Measurements from ENCODE around the gene MAGI2. TPM values are rescaled to one million over a fixed set of nuclear protein-coding genes. Genes with fewer than 3 reads are reported as not detected.

MAGI2 gene
- total RNA-seq, 1 donor from 2014 or later: 2.5 TPM

GRCh38 chr7:78542981-78543380 lies 910.5 kb downstream of the MAGI2 start:
- H3K4me3 ChIP-seq (ENCODE audit: low read depth, low read length): no peak overlapping the region
- H3K27me3 ChIP-seq (ENCODE audit: control insufficient read depth, insufficient read depth, low read length): no peaks in the 10 kb centered on the region
- no peaks in the 10 kb centered on the region for H3K36me3 ChIP-seq (ENCODE audit: control insufficient read depth, insufficient read depth, low read length)
- no peak for DNase-seq (ENCODE audit: low read depth)
- TF ChIP-seq, protein P1, sequence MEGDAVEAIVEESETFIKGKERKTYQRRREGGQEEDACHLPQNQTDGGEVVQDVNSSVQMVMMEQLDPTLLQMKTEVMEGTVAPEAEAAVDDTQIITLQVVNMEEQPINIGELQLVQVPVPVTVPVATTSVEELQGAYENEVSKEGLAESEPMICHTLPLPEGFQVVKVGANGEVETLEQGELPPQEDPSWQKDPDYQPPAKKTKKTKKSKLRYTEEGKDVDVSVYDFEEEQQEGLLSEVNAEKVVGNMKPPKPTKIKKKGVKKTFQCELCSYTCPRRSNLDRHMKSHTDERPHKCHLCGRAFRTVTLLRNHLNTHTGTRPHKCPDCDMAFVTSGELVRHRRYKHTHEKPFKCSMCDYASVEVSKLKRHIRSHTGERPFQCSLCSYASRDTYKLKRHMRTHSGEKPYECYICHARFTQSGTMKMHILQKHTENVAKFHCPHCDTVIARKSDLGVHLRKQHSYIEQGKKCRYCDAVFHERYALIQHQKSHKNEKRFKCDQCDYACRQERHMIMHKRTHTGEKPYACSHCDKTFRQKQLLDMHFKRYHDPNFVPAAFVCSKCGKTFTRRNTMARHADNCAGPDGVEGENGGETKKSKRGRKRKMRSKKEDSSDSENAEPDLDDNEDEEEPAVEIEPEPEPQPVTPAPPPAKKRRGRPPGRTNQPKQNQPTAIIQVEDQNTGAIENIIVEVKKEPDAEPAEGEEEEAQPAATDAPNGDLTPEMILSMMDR (IDR thresholded peaks at IDR 0.05; ENCODE audit: insufficient read depth, low read length, poor library complexity, severe bottlenecking): no peak

GRCh38 chr7:78542541-78542940 lies 910.9 kb downstream of the MAGI2 start:
- no peak for DNase-seq (ENCODE audit: low read depth)
- Histone ChIP-seq H3K4me3 (ENCODE audit: low read depth, low read length) (no peak overlapping the region), H3K27me3 (ENCODE audit: control insufficient read depth, insufficient read depth, low read length) (no peaks in the 10 kb centered on the region), H3K36me3 (ENCODE audit: control insufficient read depth, insufficient read depth, low read length) (no peaks in the 10 kb centered on the region)
- TF ChIP-seq, protein P1 (IDR thresholded peaks at IDR 0.05; ENCODE audit: insufficient read depth, low read length, poor library complexity, severe bottlenecking): no peak

DNA sequence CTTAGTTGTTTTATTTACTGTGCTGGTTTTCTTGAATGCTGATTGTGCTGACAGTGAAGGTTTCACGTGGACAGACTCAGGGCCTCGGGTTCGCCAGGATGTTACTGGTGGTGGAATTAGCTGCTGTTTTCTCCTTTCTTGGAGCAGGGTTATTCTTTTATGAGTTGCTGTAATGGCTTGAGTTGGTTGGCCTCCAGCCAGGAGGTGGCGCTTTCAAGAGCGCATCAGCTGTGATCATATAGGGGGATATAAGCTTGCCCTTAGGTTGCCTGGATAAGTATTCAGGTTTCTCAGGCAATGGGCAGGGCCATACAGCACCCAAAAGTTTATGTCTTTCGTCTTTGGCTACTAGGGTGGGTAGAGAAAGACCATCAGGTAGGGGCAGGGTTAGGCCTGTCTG lies 913.6 kb downstream of the MAGI2 start:
- no peak for DNase-seq (ENCODE audit: low read depth)
- H3K27me3 ChIP-seq (ENCODE audit: control insufficient read depth, insufficient read depth, low read length): no peaks in the 10 kb centered on the region
- no peak overlapping the region for H3K4me3 ChIP-seq (ENCODE audit: low read depth, low read length)
- TF ChIP-seq, protein P1 (IDR thresholded peaks at IDR 0.05; ENCODE audit: insufficient read depth, low read length, poor library complexity, severe bottlenecking): no peak
- H3K36me3 ChIP-seq (ENCODE audit: control insufficient read depth, insufficient read depth, low read length): no peaks in the 10 kb centered on the region

- no peak for DNase-seq (ENCODE audit: low read depth)
- H3K36me3 ChIP-seq (ENCODE audit: control insufficient read depth, insufficient read depth, low read length): no peaks in the 10 kb centered on the region
- TF ChIP-seq, protein P1 (IDR thresholded peaks at IDR 0.05; ENCODE audit: insufficient read depth, low read length, poor library complexity, severe bottlenecking): no peak
- H3K27me3 ChIP-seq (ENCODE audit: control insufficient read depth, insufficient read depth, low read length): no peaks in the 10 kb centered on the region
- H3K4me3 ChIP-seq (ENCODE audit: low read depth, low read length): no peak overlapping the region
Measured at GRCh38 chr7:78535655-78536054, 917.8 kb downstream of the MAGI2 start.

DNA sequence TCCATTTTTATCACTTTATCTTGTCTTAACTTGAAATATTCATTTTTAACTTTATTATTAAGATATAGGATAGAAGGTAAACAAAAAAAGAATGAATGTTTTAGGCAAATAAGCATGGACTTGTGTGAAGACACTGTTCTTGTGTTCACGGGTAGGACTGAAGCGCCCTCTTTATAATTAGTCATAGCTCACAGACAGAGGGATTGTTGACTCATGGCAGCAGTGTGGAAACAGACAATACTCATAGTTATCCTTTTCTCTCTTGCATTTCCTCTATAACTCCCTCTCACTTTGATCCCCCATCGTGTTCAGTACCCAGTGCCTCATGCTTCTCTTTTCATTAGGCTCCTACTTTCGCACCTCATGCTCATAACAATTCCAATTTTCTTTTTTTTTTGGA lies 923.1 kb downstream of the MAGI2 start:
- H3K27me3 ChIP-seq (ENCODE audit: control insufficient read depth, insufficient read depth, low read length): no peaks in the 10 kb centered on the region
- H3K4me3 ChIP-seq (ENCODE audit: low read depth, low read length): no peak overlapping the region
- TF ChIP-seq, protein P1 (IDR thresholded peaks at IDR 0.05; ENCODE audit: insufficient read depth, low read length, poor library complexity, severe bottlenecking): no peak
- peak; percentile 31 for DNase-seq (ENCODE audit: low read depth)
- no peaks in the 10 kb centered on the region for H3K36me3 ChIP-seq (ENCODE audit: control insufficient read depth, insufficient read depth, low read length)

DNA sequence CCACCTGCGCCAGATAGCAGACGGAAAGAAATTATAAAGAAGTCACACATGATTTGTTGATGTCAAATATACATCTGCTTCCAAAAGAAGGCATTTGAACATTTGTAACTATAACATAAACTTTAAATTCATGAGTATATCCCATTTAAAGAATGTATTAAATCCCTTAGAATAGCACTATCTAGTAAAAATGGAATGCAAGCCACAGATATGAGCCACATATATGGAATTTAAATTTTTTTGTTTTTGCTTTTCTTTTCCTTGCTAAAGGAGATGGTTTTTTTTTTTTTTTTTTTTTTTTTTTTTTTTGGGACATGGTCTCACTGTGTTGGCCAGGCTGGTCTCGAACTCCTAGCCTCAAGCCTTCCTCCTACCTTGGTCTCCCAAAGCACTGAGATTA lies 924.1 kb downstream of the MAGI2 start:
- no peak for DNase-seq (ENCODE audit: low read depth)
- Histone ChIP-seq H3K36me3 (ENCODE audit: control insufficient read depth, insufficient read depth, low read length) (no peaks in the 10 kb centered on the region), H3K4me3 (ENCODE audit: low read depth, low read length) (no peak overlapping the region), H3K27me3 (ENCODE audit: control insufficient read depth, insufficient read depth, low read length) (no peaks in the 10 kb centered on the region)
- TF ChIP-seq, protein P1 (IDR thresholded peaks at IDR 0.05; ENCODE audit: insufficient read depth, low read length, poor library complexity, severe bottlenecking): no peak

All from kidney epithelial cell (primary cell).